WI38 (cell line): Measurements from ENCODE around the gene KDM7A.

ENCODE experiments used
- H3K4me3 ChIP-seq: 2 replicates; pipeline ENCODE4 v1.5.1; 2011; ENCODE audit warnings: low read depth, mild to moderate bottlenecking, control low read depth, low read length
- CTCF ChIP-seq: IDR thresholded peaks from 2 replicates; pipeline ENCODE4 v1.5.1; 2012; ENCODE audit warnings: low read depth, mild to moderate bottlenecking, control low read depth, low read length

The KDM7A gene

DNA sequence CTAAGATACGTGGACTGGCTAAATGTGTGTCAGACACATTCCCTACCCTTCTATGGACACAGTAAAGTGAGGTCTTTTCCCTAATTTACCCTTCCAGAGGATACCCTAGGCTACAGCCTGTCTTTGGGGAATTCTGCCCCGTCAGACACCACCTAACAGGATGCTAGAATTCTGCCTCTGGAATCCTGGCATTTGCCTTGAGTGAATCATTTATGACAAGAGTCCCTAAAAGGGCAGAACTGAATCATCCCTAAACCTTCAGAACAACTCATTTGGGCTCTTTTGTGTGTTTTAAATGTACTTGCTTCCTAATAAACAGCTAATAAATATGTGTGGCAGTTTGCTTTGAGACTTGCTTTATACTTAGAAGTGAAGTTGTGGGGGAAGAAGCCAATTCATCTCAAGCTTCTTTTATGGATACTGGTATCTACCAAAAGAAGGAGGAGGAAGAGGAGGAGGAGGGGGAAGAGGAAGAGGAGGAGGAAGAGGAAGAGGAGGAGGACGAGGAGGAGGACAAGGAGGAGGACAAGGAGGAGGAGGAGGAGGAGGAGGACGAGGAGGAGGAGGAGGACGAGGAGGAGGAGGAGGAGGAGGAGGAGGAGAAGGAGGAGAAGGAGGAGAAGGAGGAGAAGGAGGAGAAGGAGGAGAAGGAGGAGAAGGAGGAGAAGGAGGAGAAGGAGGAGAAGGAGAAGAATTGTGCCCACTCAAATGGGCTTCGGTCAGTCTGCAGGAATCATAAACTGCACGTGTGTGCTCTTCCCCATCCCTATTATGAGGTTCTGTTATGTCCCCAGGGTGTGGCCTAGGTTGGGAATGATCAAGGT is 141.2 kb downstream of the KDM7A start:
- TF ChIP-seq CTCF = no peak
- H3K4me3 ChIP-seq = no peak overlapping the region
